Upper lobe of left lung (tissue), 4 donors: Measurements from ENCODE around the gene SYTL2.

ENCODE experiments used
- CTCF ChIP-seq, 6 experiments: fragments of 450-650 bp in 4 of 6; fragments of 200-600 bp in 2 of 6; sonication (generic) in 2 of 6; IDR thresholded peaks; one replicate each; pipeline ENCODE4 v1.5.1; 2016 to 2019; ENCODE audit warnings: antibody characterized with exemption in 6 of 6
- POLR2A ChIP-seq, 4 donors: fragments of 450-650 bp; IDR thresholded peaks; one replicate each; pipeline ENCODE4 v1.5.1; 2016 to 2017; ENCODE audit warnings: antibody characterized with exemption in 4 of 4, mild to moderate bottlenecking in 2 of 4
- POLR2AphosphoS5 ChIP-seq, 2 donors: sonication (generic); formaldehyde crosslinking; IDR thresholded peaks; one replicate each; pipeline ENCODE4 v1.5.1; 2017; ENCODE audit warnings: antibody characterized with exemption in 2 of 2

DNA sequence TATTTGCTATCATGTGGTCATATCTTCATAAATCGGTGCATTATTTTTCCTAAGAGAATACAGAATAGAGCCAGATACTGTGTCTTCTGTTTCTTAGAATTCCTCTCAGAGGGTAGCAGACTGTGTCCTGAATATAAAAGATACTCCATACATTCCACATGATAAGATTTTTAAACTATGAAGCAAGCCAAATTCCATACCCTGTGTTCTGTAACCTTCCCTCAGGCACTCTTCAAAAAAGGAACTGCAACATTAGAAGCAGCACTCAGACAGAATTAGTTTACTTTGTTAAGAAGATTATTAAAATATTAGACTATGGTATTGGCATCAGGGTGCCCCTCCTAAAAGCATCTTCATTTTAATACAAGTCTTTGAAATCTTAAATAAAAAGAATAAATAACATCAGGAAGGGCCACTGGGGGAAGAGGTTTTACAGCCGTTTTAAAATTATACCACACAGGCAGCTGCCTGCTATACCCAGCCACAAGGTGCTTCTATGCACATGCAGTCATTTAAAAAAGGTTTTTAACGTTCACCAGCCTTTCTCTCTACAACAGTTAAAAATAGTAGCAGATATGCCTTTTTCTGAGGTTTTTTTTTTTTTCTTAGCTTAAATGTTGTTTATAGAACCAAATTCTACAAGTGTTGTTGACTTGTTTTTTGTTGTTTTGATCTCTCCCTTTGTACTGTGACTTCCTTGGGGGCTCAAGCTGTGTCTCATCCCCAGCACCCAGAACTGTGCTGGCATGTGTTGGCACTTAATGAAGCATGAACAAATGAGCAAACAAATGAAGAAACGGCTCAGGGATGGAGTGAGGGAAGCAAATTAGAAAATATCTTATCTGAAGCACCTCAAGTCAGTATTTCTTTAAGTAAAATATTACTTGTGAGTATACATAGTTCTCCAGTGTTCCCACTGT is 70.2 kb downstream of the SYTL2 start:
- TF ChIP-seq CTCF (IDR thresholded peaks at IDR 0.05) (no peak), POLR2A (IDR thresholded peaks at IDR 0.05) (no peak), POLR2AphosphoS5 (IDR thresholded peaks at IDR 0.05) (no peak)
